ENCODE results near the gene ADAMTS7. TPM values are rescaled to one million over a fixed set of nuclear protein-coding genes. Genes with fewer than 3 reads are reported as not detected.
"Not testable (repeated sequence)": the region's sequence is repeated elsewhere in the genome, so short reads cannot be mapped to it uniquely, and the experiment has no call there.

The ADAMTS7 gene
- total RNA-seq = 4.9 TPM
- polyA plus RNA-seq (ENCODE audit: insufficient read depth in 1 of 8, insufficient read length in 8 of 8, low replicate concordance in 1 of 8) = 10 to 100 TPM; 14.6 to 34.8 (median 26.1) TPM
- long read RNA-seq, donor 1, full-length matches to known transcripts = 1 of 1 reads
- long read RNA-seq, donor 1, partial matches to known transcripts = 0 of 1 reads
- long read RNA-seq, donor 1, other reads (novel, unspliced or antisense) = 0 of 1 reads
- long read RNA-seq, donor 2 = 0 reads
- long read RNA-seq, donor 3, full-length matches to known transcripts = 1 of 1 reads
- long read RNA-seq, donor 3, partial matches to known transcripts = 0 of 1 reads
- long read RNA-seq, donor 3, other reads (novel, unspliced or antisense) = 0 of 1 reads
- long read RNA-seq, donor 4, full-length matches to known transcripts = 1 of 1 reads
- long read RNA-seq, donor 4, partial matches to known transcripts = 0 of 1 reads
- long read RNA-seq, donor 4, other reads (novel, unspliced or antisense) = 0 of 1 reads
- long read RNA-seq, donor 5, partial matches to known transcripts = 12 of 12 reads
- long read RNA-seq, donor 5, other reads (novel, unspliced or antisense) = 0 of 12 reads
- long read RNA-seq, donor 6, partial matches to known transcripts = 282 of 537 reads
- long read RNA-seq, donor 6, other reads (novel, unspliced or antisense) = 255 of 537 reads
- long read RNA-seq, donor 7 = 0 reads
- long read RNA-seq, donor 8, partial matches to known transcripts = 6 of 6 reads
- long read RNA-seq, donor 8, other reads (novel, unspliced or antisense) = 0 of 6 reads
- long read RNA-seq, donor 9, partial matches to known transcripts = 0 of 1 reads
- long read RNA-seq, donor 9, other reads (novel, unspliced or antisense) = 0 of 1 reads
- long read RNA-seq, donor 10, partial matches to known transcripts = 316 of 866 reads
- long read RNA-seq, donor 10, other reads (novel, unspliced or antisense) = 550 of 866 reads
- long read RNA-seq, donor 11, full-length matches to known transcripts = 1 of 1 reads
- long read RNA-seq, donor 11, partial matches to known transcripts = 0 of 1 reads
- long read RNA-seq, donor 11, other reads (novel, unspliced or antisense) = 0 of 1 reads

DNA sequence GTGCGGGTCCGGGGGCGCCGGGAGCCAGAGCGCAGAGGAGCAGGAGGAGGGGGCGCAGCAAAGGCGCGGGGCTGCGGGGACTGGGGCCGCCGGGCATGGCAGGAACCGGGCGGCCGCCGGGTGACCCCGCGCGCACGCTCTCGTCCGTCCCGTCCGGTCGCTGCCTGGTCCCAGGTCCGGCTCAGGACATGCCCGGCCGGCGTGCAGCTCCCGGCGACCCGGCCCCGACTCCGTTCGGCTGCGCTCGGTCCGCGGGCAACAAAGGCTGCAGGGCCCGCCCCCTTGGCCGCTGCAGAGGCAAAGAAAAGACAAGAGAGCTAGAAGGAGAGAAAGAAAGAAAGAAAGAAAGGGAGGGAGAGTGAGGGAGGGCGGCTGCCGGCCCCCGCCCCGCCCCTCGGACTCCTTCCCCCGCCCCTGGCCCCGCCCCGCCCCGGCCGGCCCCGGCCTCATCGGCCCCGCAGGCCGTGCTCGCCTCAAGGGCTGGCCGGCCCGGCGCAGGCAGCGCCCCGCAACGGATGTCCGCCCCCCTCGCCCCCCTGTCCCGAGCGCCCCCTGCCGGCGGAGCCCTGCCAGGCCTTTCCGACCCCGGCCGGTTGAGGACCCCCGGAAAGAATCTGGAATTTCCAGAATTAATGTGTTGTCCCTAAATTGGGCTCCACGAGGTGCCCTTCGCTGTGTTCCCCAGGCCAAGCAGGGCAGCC, at the start of gene ADAMTS7:
Gene ADAMTS7 (minus strand): TSS at position 341 of the 701 bp plus-strand sequence. CDS start 244 bp downstream, at position 97.
- peaks cover 18% of the 10 kb centered on the region for H3K4me1 ChIP-seq (ENCODE audit: control insufficient read depth, insufficient read depth, low read length)
- H3K36me3 ChIP-seq (ENCODE audit: control insufficient read depth, insufficient read depth, low read length) = no peaks in the 10 kb centered on the region
- peak within 1 kb of the TSS; percentile 82 for H3K27ac ChIP-seq (ENCODE audit: low read length)
- WGBS (ENCODE audit: insufficient coverage) = under 1% methylated on average over 55 of the region's 73 CpGs
- H3K27me3 ChIP-seq (ENCODE audit: control insufficient read depth, insufficient read depth, low read length) = peaks cover 22% of the 10 kb centered on the region
- peak; percentile 89 for DNase-seq
- H3K9me3 ChIP-seq (replicated peaks; ENCODE audit: control insufficient read depth, low read depth, low read length) = no peaks in the 10 kb centered on the region
- peak within 1 kb of the TSS; percentile 66 for H3K4me3 ChIP-seq (ENCODE audit: low read length)

GRCh38 chr15:78859971-78860719, 48.9 kb upstream of the ADAMTS7 start:
- 0% methylated on average over 18 of the region's 28 CpGs for WGBS (ENCODE audit: insufficient coverage)
- H3K36me3 ChIP-seq (ENCODE audit: control insufficient read depth, insufficient read depth, low read length) = no peaks in the 10 kb centered on the region
- peak overlapping the region; percentile 89 for H3K27ac ChIP-seq (ENCODE audit: low read length)
- no peaks in the 10 kb centered on the region for H3K4me1 ChIP-seq (ENCODE audit: control insufficient read depth, insufficient read depth, low read length)
- DNase-seq = peak; percentile 86
- H3K27me3 ChIP-seq (ENCODE audit: control insufficient read depth, insufficient read depth, low read length) = no peaks in the 10 kb centered on the region
- H3K4me3 ChIP-seq (ENCODE audit: low read length) = peak overlapping the region; percentile 50
- H3K9me3 ChIP-seq (replicated peaks; ENCODE audit: control insufficient read depth, low read depth, low read length) = no peaks in the 10 kb centered on the region

DNA sequence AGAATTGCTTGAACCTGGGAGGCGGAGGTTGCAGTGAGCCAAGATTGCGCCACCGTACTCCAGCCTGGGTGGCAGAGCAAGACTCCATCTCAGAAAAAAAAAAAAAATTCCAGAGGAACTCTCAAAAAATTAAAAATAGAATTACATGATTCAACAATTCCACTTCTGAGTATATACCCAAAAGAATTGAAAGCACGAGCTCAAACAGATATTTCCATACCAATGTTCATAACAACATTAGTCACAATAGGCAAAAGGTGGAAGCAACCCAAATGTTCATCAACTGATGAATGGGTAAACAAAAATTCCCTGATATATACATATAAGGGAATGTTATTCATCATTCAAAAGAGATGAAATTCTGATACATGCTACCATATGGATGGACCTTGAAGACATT, 44.5 kb upstream of the ADAMTS7 start:
- Histone ChIP-seq H3K27ac (ENCODE audit: low read length) (no peak overlapping the region), H3K9me3 (replicated peaks; ENCODE audit: control insufficient read depth, low read depth, low read length) (no peaks in the 10 kb centered on the region), H3K36me3 (ENCODE audit: control insufficient read depth, insufficient read depth, low read length) (no peaks in the 10 kb centered on the region), H3K27me3 (ENCODE audit: control insufficient read depth, insufficient read depth, low read length) (no peaks in the 10 kb centered on the region), H3K4me3 (ENCODE audit: low read length) (no peak overlapping the region), H3K4me1 (ENCODE audit: control insufficient read depth, insufficient read depth, low read length) (no peaks in the 10 kb centered on the region)
- WGBS (ENCODE audit: insufficient coverage) = no CpG with 5 or more reads among the region's 4 CpGs
- DNase-seq = no peak

DNA sequence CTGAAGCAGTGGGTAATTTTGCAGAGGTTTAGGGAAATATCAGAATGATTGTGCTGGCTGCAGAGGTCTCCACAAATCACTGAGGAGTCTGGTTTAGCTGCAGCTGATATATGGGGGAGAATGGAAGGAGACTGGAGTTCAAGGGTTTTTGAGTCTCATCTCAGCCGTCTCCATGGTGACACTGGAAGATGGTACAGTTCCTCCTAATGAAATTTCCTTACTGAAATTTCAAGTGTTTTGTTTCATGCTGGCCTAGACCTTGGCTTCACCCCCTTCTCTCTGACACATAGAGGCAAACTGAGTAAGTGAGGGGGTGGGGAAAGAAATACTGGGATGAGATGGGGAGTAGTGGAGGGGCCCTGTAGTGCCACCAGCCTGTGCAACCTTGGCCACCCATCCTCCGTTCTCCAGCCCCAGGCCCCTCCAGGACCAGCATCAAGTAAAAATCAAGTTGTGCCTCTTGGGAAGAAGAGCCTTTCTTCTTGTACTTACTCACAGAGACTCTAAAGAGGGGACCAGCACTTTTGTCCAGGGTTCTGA, 43.6 kb upstream of the ADAMTS7 start:
- H3K4me3 ChIP-seq (ENCODE audit: low read length) = no peak overlapping the region
- DNase-seq = peak; percentile 54
- no peak overlapping the region for H3K27ac ChIP-seq (ENCODE audit: low read length)
- no CpG with 5 or more reads among the region's 2 CpGs for WGBS (ENCODE audit: insufficient coverage)
- H3K4me1 ChIP-seq (ENCODE audit: control insufficient read depth, insufficient read depth, low read length) = no peaks in the 10 kb centered on the region
- no peaks in the 10 kb centered on the region for H3K9me3 ChIP-seq (replicated peaks; ENCODE audit: control insufficient read depth, low read depth, low read length)
- no peaks in the 10 kb centered on the region for H3K36me3 ChIP-seq (ENCODE audit: control insufficient read depth, insufficient read depth, low read length)
- no peaks in the 10 kb centered on the region for H3K27me3 ChIP-seq (ENCODE audit: control insufficient read depth, insufficient read depth, low read length)

DNA sequence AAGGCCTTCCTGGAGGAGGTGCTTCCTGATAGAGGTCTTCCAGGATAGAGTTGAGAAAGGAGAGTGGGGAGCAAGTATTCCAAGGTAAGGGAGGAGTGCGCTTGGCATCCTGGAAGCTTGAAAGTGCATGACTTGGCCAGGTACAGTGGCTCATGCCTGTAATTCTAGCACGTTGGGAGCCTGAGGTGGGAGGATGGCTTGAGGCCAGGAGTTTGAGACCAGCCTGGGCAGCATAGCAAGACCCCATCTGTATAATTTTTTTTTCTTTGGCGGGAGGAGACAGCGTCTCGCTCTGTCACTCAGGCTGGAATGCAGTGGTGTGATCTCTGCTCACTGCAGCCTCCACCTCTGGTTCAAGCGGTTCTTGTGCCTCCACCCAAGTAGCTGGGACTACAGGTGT, 42.2 kb upstream of the ADAMTS7 start:
- WGBS (ENCODE audit: insufficient coverage) = 93% methylated on average over 2 of the region's 6 CpGs
- no peak overlapping the region for H3K4me3 ChIP-seq (ENCODE audit: low read length)

DNA sequence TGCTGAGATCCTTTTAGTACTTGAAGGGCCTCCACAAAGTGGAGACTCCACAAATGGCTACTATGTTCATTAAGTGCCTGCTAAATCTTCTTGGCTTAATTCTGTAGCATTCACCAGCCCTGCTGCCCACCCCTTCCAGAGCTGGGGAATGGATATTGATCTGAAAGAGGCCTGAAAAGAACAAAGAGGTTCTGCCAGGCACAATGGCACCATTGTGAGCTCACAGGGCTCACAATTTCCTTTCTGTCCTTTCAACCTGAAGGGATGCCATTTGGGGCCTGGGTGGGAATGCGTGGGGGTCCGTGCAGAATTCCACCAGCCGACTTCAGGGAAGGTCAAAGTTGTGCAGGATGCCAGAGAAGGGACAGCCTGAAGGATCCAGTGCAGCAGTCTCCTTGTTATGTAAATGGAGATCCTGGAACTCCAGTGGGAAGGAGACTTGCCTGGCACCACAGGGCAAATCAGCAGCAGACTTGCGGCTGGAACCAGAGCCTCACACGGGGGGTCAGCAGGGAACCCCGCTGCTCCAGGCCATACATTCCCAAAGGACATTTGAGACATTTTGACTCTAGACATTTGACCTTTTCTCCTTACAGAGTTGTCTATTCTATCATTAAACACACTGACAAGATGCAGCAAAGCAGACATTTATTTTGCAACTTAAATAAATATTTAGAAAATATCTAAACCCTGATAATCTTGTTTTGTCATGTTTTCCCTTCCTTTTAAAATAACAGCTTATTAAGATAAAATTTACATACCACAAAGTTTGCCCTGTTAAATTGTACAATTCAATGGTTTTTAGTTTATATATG, 39.9 kb upstream of the ADAMTS7 start:
- WGBS (ENCODE audit: insufficient coverage) = 18% methylated on average over 5 of the region's 6 CpGs
- Histone ChIP-seq H3K4me3 (ENCODE audit: low read length) (no peak overlapping the region), H3K27ac (ENCODE audit: low read length) (no peak overlapping the region), H3K27me3 (ENCODE audit: control insufficient read depth, insufficient read depth, low read length) (peaks cover 2% of the 10 kb centered on the region), H3K9me3 (replicated peaks; ENCODE audit: control insufficient read depth, low read depth, low read length) (no peaks in the 10 kb centered on the region), H3K36me3 (ENCODE audit: control insufficient read depth, insufficient read depth, low read length) (no peaks in the 10 kb centered on the region), H3K4me1 (ENCODE audit: control insufficient read depth, insufficient read depth, low read length) (no peaks in the 10 kb centered on the region)
- no peak for DNase-seq

More for the DNA sequence above, 42.2 kb upstream of the ADAMTS7 start:
- H3K9me3 ChIP-seq (replicated peaks; ENCODE audit: control insufficient read depth, low read depth, low read length) = no peaks in the 10 kb centered on the region
- no peaks in the 10 kb centered on the region for H3K36me3 ChIP-seq (ENCODE audit: control insufficient read depth, insufficient read depth, low read length)
- no peaks in the 10 kb centered on the region for H3K4me1 ChIP-seq (ENCODE audit: control insufficient read depth, insufficient read depth, low read length)
- H3K27me3 ChIP-seq (ENCODE audit: control insufficient read depth, insufficient read depth, low read length) = no peaks in the 10 kb centered on the region
- H3K27ac ChIP-seq (ENCODE audit: low read length) = no peak overlapping the region
- no peak for DNase-seq

DNA sequence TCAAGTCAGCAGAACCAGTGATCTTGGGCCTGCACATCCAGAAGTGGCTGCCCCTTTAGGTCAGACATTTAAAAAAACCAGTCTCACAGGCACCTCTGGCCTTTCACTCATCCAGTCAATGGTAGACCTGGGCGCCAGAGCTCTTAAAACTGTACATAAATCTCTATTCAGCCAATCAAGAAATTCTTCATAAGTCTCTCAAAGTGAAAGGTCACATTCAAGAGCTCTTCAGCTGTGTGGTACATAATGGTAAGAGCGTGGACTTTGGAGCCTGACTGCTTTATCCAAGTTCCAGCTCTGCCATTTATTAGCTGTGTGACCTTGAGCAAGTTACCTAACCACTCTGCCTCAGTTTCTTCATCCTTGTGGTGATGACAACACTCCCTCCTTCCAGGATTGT, 39.1 kb upstream of the ADAMTS7 start:
- DNase-seq = no peak
- H3K4me3 ChIP-seq (ENCODE audit: low read length) = no peak overlapping the region
- H3K27ac ChIP-seq (ENCODE audit: low read length) = no peak overlapping the region
- no peaks in the 10 kb centered on the region for H3K9me3 ChIP-seq (replicated peaks; ENCODE audit: control insufficient read depth, low read depth, low read length)
- peaks cover 2% of the 10 kb centered on the region for H3K27me3 ChIP-seq (ENCODE audit: control insufficient read depth, insufficient read depth, low read length)
- H3K36me3 ChIP-seq (ENCODE audit: control insufficient read depth, insufficient read depth, low read length) = no peaks in the 10 kb centered on the region
- no CpG with 5 or more reads among the region's 2 CpGs for WGBS (ENCODE audit: insufficient coverage)
- no peaks in the 10 kb centered on the region for H3K4me1 ChIP-seq (ENCODE audit: control insufficient read depth, insufficient read depth, low read length)

DNA sequence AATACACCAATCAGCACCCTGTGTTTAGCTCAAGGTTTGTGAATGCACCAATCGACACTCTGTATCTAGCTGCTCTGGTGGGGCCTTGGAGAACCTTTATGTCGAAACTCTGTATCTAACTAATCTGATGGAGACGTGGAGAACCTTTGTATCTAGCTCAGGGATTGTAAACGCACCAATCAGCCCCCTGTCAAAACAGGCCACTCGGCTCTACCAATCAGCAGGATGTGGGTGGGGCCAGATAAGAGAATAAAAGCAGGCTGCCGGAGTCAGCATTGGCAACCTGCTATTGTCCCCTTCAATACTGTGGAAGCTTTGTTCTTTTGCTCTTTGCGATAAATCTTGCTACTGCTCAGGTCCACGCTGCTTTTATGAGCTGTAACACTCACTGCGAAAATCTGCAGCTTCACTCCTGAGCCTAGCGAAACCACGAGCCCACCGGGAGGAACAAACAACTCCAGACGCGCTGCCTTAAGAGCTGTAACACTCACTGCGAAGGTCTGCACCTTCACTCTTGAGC, 36.2 kb upstream of the ADAMTS7 start:
- DNase-seq; H3K36me3 ChIP-seq (ENCODE audit: control insufficient read depth, insufficient read depth, low read length); H3K27me3 ChIP-seq (ENCODE audit: control insufficient read depth, insufficient read depth, low read length); H3K4me3 ChIP-seq (ENCODE audit: low read length); H3K27ac ChIP-seq (ENCODE audit: low read length); H3K4me1 ChIP-seq (ENCODE audit: control insufficient read depth, insufficient read depth, low read length); H3K9me3 ChIP-seq (replicated peaks; ENCODE audit: control insufficient read depth, low read depth, low read length): not testable (repeated sequence)
- WGBS (ENCODE audit: insufficient coverage) = 68% methylated on average over 13 of the region's 15 CpGs

All from muscle of leg (tissue), 16 donors.